Activated effector memory CD4-positive, alpha-beta T cell treated with Interleukin-2 at 50 U/mL for 16 hours (primary cell): ENCODE measurements around the gene PYCR2.
"Not testable (repeated sequence)": the region's sequence is repeated elsewhere in the genome, so short reads cannot be mapped to it uniquely, and the experiment has no call there.

Experiments used
- DNase-seq: peaks from one replicate; pipeline ENCODE4 v3.0.0-alpha.2; 2020

PYCR2 gene

DNA sequence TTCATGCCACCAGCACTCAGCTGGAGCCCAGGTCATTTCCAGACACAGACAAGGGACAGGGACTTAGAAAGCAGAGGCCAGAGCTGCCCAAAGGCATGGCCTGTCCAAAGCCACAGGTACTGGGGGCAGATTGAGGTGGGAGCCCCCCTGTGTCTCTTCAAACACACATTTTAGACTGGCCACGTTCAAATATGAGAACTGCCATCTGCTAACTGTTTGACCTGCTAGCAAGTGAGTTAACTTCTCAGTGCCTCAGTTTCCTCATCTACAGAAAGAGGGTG lies 17.8 kb upstream of the PYCR2 start:
- DNase-seq: no peak

DNA sequence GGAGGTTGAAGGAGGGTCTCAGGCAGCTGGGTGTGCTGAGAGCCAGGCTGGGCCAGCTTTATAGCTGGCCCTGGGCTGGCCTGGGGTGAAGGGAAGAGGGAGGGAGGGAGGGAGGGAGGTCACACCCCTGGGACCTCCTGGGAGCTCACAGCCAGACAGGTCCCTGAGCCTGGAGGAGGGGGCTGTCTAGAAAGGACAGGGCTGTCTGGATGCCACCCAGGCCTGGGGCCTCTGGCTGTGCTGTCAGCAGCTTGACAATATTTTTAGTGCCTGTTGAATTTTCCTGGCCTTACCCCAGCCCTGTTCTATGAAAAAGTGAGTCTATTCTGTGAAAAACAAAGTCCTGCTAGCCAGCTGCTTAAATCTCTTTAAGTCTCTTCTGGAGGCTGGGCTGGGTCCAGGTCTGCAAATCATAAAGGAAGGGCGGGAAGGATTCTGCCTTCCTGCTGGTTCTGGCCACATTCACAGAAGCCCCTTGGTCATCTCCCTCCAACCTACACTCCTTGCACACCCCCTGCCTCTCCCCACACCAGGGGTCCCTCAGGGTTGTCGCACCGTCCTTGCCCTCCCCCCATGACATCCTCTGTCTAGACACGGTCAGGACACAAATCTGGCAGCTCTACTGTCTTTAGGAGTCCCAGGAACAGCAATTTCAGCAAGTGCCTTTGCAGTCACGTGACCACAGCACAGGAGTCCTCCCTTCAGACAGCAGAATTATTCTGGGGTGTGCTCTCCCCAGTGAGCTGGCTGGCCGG lies 17.3 kb upstream of the PYCR2 start, which contains the start of gene LEFTY2:
Gene LEFTY2, minus strand, starts transcription at position 34 of the 755 bp plus-strand sequence. CDS start 80 bp downstream, outside the sequence.
- no peak for DNase-seq

DNA sequence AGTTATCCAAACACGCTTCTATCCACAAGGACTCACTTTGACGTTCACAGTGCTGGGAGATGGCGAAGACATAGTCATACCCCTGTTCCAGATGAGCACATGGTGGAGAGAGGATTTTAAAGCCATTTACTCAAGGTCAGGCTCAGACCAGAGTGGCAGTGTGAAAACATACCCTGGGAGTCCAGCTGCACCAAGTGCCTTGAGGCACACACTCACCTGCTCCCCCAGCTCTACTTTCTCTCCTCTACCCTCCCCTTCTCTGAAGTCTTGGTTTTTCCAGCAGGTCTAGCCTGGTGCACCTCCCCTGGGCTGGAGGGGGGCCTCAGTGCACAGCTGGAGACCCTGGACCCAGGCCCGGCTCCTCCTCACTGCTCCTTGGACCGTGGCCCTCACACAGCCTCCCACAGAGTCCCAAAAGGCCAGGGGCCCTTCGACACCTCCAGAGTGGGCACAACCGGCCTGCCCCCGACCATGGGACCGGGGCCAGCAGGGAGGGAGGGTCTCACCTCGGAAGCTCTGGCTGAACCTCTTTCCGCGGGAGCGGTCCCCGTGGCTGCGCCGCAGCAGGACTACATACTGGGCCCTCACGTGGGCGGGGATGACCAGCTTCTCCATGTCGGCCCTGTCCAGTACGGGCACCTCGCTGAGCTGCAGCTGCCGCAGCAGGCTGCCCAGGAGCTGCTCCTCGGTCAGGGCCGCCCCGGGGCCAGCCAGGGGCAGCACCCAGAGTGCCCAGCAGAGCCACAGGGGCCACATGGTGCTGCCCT lies 16.5 kb upstream of the PYCR2 start:
- no peak for DNase-seq

GRCh38 chr1:225939939-225940310 lies 15.9 kb upstream of the PYCR2 start:
- DNase-seq: not testable (repeated sequence)

DNA sequence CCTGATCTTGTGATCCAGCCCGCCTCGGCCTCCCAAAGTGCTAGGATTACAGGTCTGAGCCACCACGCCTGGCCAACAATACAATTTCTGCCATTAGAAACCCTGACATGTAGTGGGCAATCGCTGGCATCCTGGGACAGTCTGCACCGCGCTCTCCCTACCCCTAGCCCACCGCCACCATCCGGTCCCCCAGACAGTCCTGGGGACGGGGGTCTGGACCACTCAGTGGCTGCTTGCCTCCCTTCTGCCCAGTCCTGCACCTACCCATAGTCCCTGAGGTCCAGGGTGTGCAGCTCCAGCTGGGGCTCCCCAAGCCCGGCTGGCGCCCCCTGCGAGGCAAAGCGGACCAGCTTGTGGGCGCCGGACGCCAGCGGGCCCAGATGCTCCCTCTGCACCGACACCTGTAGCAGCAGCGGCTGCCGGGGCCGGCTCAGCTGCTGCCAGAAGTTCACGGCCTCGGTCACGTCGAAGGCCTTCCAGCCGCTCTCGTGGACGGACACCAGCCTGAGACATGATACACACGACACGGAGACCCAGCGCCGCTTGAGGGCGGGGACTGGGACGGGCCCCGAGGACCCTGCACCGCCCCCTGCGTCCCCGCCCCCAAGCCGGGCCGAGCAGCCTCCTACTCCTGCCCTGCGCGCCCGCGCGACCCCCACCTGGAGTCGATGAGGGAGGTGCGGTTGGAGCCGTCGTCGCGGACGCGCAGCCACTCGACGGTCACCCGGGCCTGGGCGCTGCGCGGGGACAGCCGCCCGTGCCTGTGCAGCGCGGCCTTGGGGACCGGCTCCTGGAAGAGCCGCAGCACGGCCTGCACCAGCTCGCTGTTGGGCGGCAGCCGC lies 15.3 kb upstream of the PYCR2 start:
- not testable (repeated sequence) for DNase-seq

- no peak for DNase-seq
These were observed 13.3 kb upstream of the PYCR2 start for GRCh38 chr1:225937048-225937968.

- no peak for DNase-seq
These were observed 12.5 kb upstream of the PYCR2 start for GRCh38 chr1:225936523-225936922.

DNA sequence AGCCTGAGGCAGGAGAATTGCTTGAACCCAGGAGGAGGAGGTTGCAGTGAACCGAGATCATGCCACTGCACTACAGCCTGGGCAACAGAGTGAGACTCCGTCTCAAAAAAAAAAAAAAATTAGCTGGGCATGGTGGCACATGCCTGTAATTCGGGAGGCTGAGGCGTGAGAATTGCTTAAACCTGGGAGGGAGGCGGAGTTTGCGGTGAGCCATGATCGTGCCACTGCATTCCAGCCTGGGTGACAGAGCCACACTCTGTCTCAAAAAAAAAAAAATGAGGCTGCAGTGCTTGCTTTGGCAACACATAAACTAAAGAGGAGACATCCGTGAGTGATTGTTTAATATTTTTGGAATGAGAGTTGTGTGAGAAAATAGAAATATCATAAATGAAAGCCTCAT lies 12.0 kb upstream of the PYCR2 start:
- DNase-seq: not testable (repeated sequence)

DNA sequence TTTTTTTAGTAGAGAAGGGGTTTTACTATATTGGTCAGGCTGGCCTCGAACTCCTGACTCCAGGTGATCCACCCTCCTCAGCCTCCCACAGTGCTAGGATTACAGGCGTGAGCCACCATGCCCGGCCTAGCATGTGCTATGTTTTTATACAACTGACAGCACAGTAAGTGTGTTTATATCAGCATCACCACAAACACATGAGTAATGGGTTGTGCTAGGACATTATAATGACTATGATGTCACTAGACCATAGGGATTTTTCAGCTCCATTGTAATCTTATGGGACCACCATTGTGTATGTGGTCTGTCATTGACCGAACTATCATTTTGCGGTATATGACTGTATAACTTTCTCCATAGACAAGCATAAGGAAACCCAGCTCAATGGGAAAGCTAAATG lies 10.7 kb upstream of the PYCR2 start:
- no peak for DNase-seq

- DNase-seq: no peak
These were observed 9.0 kb upstream of the PYCR2 start for GRCh38 chr1:225933072-225933471.

- DNase-seq: no peak
These were observed 7.5 kb upstream of the PYCR2 start for GRCh38 chr1:225931270-225932136.

- no peak for DNase-seq
These were observed 6.5 kb upstream of the PYCR2 start for GRCh38 chr1:225930566-225930965.

DNA sequence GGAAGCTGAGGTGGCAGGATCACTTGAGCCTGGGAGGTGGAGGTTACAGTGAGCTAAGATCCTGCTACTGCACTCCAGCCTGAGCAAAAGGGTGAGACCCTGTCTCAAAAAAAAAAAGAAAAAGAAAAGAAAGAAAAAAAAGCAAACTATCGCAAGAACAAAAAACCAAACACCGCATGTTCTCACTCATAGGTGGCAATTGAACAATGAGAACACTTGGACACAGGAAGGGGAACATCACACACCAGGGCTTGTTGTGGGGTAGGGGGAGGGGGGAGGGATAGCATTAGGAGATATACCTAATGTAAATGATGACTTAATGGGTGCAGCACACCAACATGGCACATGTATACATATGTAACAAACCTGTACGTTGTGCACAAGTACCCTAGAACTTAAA lies 5.4 kb upstream of the PYCR2 start:
- not testable (repeated sequence) for DNase-seq

DNA sequence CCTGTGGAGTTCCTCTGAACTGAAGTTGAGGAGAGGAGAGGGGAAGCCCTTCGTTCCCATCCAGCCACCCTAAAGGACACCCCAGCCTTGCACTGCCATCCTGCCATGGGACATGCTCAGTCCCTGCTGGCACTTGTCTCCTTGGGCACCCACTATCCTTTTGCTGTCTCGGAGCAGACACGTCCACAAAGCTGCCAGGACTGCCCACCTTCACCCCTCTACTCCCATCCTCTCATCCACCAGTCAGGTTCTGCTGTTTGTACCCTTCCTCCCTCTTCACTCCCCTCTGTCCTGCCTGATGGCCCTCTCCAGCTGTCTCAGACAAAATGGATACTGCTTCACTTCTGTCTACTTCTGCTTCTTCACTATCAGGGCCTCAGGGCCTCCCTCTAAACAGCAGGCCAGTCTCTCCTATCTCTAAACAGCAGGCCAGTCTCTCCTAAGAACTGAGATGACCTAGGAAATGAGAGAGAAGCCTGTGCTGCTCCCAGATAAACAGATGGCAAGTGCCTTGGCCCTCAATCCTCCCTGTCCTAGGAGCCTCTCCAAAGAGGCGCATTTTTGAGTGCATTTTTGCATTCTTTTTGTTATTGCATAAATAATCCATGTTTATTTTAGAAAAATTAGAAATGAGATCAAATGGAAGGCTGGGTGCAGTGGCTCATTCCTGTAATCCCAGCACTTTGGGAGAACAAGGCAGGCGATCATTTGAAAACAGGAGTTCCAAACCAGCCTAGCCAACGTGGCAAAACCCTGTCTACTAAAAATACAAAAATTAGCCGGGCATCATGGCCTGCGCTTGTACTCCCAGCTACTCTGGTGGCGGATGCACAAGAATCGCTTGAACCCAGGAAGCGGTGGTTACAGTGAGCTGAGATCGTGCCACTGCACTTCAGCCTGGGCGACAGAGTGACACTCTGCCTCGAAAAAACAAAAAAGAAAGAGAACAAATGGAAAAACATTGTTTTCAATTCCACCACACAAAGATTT lies 4.4 kb upstream of the PYCR2 start:
- no peak for DNase-seq

DNA sequence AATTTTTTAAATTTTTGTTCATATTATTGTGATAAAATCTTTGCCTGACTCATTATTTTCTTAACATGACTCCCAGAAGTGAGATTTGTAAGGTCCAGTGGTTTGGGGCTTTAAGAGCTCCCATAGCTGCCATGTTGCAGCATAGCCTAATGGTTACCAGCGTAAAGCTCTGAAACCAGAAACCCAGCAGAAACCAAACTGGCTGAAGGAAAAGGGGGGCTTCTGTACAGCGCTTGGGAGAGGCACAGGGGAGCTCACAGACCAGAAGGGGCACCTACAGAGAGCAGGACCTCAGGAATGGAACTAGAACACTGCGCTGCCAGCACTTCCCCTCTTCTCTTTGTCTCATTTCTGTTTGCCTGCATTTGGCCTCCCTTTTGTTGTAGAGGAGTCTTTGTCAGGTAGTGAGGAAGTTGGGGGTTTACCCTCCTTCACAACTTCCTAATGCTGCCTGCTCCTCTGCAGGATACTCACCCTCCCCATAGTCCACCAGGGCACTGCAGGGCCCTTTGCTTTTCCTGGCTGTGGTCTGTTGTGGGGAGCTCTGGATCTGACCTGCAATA lies 2.6 kb upstream of the PYCR2 start:
- DNase-seq: no peak

DNA sequence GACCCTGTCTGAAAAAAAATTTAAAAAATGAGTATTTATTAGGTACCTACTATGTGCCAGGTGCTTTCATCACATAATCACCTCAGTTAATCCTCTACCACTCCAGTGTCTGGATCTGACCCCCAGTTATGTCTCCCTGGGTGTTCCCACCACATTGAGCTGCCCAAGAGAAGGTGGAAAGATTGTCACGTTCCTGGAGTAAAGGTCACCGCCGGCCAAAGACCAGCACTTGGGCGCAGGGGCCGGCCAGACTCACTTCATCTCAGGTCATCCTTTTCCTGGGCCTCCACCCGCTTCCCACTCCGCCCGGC lies 714 bp downstream of the PYCR2 start:
- DNase-seq: no peak

DNA sequence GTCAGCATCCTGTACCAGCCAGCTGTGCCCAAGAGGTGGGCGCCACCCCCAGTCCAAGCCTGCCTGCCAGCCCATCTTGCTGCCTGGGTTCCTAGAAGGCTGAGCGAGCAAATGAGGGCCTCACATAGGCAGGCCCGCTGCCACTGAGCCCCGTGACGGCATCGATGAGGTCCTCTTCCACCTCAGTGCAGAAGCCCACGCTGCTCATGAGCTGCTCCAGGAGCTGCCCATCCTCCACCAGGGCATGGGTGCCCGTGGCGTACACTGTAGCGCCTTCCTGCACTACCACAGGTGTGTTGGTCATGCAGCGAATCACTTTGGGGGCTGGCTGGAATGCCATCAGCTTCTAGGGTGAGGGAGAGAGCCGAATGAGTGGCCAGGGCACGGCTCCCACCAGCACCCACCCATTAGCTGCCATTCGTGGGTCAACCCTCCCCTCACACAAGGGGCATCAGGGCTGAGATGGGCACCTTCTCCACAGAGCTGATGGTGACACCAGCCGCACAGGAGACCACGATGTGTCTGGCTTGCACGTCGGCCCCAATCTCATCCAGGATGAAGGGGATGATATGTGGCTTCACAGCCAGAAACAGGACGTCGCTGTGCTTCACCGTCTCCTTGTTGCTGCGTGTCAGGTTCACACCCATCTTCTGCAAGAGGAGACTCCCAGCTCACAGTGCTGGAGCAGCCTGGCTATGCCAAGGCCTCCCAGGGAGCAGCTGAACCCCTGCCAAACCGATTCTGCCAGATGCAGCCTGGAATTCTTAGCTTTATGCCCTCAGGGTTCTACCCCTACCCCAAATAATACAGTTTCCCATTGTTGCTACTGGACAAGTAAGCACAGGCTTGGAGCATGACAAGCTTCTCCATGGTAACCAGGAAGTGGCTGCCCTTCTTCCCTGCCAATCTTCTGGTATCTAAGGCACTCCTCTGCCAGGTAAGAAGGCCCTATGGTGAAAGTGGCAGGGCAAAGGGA lies 2.0 kb downstream of the PYCR2 start:
- no peak for DNase-seq

DNA sequence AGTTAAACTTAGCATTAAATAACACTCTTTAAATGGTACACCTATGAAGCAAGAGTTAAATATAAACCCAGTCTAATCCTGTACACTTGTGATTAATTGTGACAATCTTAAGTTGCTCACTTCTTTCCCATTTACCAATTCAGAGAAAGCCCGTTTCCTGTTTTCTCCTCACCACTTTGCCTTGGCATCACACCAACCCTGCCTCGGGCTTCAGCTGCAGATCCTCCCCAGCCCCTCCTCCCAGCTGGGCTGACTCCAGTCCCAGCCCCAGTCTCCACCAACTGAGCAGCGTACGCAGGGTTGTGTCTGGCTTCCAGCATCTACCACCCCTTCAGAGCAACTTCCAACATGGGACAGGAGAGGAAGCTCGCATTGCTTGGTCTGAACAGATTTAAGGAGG lies 4.1 kb downstream of the PYCR2 start:
- DNase-seq: no peak

GRCh38 chr1:225918280-225918679 lies 5.8 kb downstream of the PYCR2 start:
- no peak for DNase-seq
